ENCODE measurements around the gene ITGAL.

The ITGAL gene

DNA sequence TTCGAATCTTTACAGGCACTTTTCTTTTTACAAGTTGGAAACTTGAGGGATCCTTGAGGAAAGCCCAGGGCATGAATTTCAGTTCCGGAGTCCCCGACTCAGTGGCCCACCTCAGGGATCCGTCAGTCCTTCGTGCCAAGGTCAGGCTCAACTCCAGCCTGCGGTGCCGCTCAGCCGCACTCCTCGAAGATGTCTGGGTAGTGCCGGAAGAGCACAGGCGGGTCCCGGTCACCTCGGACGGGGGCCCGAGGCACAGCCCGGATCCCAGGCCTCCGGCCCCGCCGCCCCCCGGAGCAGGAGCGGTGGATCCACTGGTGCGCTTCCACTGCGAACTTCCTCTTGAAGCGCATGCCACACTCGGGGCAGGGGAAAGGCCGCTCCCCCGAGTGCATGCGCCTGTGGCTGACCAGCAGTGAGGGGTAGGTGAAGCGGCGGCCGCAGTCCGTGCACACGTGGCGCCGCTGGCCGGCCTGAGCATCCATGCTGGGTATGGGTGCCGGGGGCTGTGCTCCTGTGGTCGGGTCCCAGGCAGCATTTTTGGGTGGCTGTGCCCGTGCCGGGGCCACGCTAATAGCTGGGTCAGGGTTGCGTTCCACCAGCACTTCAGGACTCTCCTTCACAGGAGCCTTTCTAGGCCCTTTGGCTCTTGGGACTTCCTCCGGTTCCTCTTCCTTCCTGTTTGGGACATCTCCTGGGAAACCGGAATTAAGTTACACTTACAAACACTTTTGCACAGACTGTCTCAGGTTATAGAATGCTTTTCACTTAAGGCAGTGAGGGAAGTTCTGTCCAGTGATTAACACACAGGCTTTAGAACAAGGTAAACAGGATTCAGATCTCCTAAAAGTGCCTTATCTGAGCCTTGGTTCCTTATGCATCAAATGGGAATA, 97.4 kb downstream of the ITGAL start:
- peak; percentile 21 for DNase-seq

DNA sequence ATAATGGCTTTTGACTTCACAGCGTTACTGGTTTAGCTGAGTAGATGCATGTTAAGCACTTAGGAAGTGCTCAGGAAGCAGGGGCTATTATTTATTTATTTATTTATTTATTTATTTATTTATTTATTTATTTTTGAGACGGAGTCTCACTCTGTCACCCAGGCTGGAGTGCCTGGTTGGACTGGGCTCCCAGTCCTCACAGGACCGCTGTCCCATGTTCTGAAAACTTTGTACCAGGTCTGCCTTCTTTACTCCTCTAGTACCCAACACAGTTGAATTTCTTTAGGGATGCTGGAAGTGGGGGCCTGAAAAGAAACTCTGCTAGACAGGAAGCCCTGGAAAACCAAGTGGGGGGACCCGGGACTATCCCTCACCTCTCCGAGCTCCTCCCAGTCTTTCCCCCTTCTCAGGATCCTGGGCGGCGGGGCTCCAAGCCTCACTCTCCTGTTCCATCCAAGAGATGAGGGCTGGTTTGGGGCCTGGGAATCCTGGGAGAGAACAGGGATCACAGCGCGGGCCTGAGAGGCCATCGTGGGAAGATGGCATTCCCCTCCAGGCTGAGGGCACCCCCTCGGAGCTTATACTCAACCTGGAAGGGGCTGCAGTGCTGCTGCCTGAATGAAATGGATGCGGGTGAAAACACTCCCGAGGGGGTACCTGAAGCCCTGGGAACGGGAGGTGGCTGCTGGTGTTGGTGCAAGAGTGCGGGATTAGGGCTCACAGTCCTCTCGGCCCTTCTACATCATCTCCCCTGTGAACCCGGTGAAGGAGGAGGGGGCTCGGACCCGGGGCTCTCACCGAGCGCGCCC, 98.3 kb downstream of the ITGAL start:
- no peak for DNase-seq

GRCh38 chr16:30571445-30572322, 99.1 kb downstream of the ITGAL start, which contains the start of gene ZNF688:
TSS of gene ZNF688 (minus strand) at chr16:30571714. CDS start at chr16:30571629, 85 bp downstream.
- peak; percentile 95 for DNase-seq

All from inflammatory macrophage treated with lipopolysaccharide for 4 hours (primary cell).